ENCODE results near the gene PSMA6. TPM values are rescaled to one million over a fixed set of nuclear protein-coding genes. Genes with fewer than 3 reads are reported as not detected.
A peak's percentile ranks its signal among the peaks of the same experiment; 100 is the strongest.

The PSMA6 gene
- total and polyA plus RNA-seq, 10 of the 15 experiments (the other 5 are each of a cell fraction or from before 2014, with no cell fraction given) = 267 to 1,363 (median 402) TPM

DNA sequence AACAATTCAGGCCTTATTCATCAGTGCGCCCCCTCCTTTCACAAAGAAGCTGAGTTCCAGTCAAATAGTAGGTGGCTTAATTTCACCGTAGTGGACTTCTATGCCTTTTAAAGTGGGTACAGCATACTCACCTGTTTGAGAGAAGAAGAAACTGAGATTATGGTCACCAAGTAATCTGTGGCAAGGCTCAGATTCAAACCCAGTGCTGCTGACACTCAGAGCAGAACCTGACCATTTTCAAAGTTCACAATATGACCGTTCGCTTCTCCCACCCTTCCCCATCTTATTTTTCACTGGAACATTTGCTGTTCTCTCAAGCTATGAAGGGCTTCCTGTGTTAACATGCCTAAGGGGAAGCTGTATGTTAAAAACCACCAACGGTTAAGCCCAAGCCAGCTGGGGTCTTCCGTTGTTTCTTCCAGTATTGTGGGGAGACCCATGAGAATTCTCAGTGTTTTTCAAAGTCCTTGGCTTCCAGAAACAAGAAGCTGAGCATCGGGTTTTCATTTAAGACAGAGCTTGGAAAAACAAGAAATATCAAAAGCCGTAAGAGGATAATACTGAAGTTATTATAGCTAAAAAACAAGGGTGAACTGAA lies 6.1 kb upstream of the PSMA6 start (continued):
- TF ChIP-seq, protein P1, sequence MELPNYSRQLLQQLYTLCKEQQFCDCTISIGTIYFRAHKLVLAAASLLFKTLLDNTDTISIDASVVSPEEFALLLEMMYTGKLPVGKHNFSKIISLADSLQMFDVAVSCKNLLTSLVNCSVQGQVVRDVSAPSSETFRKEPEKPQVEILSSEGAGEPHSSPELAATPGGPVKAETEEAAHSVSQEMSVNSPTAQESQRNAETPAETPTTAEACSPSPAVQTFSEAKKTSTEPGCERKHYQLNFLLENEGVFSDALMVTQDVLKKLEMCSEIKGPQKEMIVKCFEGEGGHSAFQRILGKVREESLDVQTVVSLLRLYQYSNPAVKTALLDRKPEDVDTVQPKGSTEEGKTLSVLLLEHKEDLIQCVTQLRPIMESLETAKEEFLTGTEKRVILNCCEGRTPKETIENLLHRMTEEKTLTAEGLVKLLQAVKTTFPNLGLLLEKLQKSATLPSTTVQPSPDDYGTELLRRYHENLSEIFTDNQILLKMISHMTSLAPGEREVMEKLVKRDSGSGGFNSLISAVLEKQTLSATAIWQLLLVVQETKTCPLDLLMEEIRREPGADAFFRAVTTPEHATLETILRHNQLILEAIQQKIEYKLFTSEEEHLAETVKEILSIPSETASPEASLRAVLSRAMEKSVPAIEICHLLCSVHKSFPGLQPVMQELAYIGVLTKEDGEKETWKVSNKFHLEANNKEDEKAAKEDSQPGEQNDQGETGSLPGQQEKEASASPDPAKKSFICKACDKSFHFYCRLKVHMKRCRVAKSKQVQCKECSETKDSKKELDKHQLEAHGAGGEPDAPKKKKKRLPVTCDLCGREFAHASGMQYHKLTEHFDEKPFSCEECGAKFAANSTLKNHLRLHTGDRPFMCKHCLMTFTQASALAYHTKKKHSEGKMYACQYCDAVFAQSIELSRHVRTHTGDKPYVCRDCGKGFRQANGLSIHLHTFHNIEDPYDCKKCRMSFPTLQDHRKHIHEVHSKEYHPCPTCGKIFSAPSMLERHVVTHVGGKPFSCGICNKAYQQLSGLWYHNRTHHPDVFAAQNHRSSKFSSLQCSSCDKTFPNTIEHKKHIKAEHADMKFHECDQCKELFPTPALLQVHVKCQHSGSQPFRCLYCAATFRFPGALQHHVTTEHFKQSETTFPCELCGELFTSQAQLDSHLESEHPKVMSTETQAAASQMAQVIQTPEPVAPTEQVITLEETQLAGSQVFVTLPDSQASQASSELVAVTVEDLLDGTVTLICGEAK (IDR thresholded peaks at IDR 0.05; ENCODE audit: borderline replicate concordance) = 0 out of 2 replicates have a peak, but pooled peaks have one; percentile 7
- TF ChIP-seq IRF4 (IDR thresholded peaks at IDR 0.05; ENCODE audit: low read depth, low read length) = peak; percentile 27; the same call in 1 of the 2 replicates

DNA sequence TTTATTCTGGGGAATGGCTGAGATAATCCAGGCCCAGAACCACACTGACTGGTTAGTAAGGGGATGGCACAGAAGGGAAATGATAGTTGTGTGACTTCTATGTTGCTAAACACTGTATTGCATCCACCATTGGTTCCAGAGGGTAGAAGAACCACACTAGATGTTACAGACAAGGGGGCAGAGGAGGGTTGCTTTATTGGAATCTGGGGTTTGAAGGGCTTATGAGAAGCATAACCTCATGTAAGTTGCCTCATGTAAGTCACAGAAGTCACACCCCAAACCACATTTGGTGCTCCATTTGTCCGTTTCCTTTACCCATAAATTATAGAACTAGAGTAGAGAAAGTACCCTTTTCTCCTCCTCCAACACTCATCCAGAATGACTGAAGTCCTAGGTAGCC lies 5.5 kb upstream of the PSMA6 start:
- intact Hi-C loops (cut with micrococcal nuclease; ENCODE audit: unreplicated experiment) = loop anchor here (5.0 kb wide), 2 partner anchors 59 to 164 kb away; partner anchors contain the start of genes PPP2R3C and PRORP
- CTCF ChIA-PET = interaction anchor here (0.5 to 4.1 kb wide), 10 partner anchors 12 to 165 kb away, joined by 3 to 42 read pairs (median 9); partner anchors contain the start of genes NFKBIA and PPP2R3C
- FAIRE-seq = no peak
- H3K9ac ChIP-seq (ENCODE audit: control insufficient read depth, insufficient read depth, low read length) = peak overlapping the region; percentile 55; the same call in 1 of the 2 replicates
- H3K4me2 ChIP-seq (ENCODE audit: control insufficient read depth, insufficient read depth) = peak overlapping the region; percentile 99
- H3K27me3 ChIP-seq (replicated peaks in 1 of 2; ENCODE audit: control insufficient read depth in 2 of 2, insufficient read depth in 2 of 2, low read length in 1 of 2) = no peaks in the 10 kb centered on the region
- in situ Hi-C loops (cut with MboI) = loop anchor here (10.0 kb wide), 1 partner anchor 118 kb away; the partner anchor contains the start of gene NFKBIA
- TF ChIP-seq NFIC (IDR thresholded peaks at IDR 0.05; ENCODE audit: low read depth, low read length) (no peak), RUNX3 (IDR thresholded peaks at IDR 0.05; ENCODE audit: low read length) (peak; percentile 69), NR2C2 (IDR thresholded peaks at IDR 0.05; ENCODE audit: borderline replicate concordance, control insufficient read depth, insufficient read length, low read depth) (no peak), FOXM1 (IDR thresholded peaks at IDR 0.05; ENCODE audit: low read depth, low read length) (no peak), ZNF274 (IDR thresholded peaks at IDR 0.05; ENCODE audit: insufficient read depth, insufficient read length) (no peak), PML (IDR thresholded peaks at IDR 0.05; ENCODE audit: low read length) (0 out of 2 replicates have a peak, but pooled peaks have one; percentile 29)
- TF ChIP-seq, protein P2, sequence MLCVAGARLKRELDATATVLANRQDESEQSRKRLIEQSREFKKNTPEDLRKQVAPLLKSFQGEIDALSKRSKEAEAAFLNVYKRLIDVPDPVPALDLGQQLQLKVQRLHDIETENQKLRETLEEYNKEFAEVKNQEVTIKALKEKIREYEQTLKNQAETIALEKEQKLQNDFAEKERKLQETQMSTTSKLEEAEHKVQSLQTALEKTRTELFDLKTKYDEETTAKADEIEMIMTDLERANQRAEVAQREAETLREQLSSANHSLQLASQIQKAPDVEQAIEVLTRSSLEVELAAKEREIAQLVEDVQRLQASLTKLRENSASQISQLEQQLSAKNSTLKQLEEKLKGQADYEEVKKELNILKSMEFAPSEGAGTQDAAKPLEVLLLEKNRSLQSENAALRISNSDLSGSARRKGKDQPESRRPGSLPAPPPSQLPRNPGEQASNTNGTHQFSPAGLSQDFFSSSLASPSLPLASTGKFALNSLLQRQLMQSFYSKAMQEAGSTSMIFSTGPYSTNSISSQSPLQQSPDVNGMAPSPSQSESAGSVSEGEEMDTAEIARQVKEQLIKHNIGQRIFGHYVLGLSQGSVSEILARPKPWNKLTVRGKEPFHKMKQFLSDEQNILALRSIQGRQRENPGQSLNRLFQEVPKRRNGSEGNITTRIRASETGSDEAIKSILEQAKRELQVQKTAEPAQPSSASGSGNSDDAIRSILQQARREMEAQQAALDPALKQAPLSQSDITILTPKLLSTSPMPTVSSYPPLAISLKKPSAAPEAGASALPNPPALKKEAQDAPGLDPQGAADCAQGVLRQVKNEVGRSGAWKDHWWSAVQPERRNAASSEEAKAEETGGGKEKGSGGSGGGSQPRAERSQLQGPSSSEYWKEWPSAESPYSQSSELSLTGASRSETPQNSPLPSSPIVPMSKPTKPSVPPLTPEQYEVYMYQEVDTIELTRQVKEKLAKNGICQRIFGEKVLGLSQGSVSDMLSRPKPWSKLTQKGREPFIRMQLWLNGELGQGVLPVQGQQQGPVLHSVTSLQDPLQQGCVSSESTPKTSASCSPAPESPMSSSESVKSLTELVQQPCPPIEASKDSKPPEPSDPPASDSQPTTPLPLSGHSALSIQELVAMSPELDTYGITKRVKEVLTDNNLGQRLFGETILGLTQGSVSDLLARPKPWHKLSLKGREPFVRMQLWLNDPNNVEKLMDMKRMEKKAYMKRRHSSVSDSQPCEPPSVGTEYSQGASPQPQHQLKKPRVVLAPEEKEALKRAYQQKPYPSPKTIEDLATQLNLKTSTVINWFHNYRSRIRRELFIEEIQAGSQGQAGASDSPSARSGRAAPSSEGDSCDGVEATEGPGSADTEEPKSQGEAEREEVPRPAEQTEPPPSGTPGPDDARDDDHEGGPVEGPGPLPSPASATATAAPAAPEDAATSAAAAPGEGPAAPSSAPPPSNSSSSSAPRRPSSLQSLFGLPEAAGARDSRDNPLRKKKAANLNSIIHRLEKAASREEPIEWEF (IDR thresholded peaks at IDR 0.05; ENCODE audit: insufficient replicate concordance, low read depth, low read length) = no peak
- TF ChIP-seq, protein P3, sequence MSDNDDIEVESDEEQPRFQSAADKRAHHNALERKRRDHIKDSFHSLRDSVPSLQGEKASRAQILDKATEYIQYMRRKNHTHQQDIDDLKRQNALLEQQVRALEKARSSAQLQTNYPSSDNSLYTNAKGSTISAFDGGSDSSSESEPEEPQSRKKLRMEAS (IDR thresholded peaks at IDR 0.05; ENCODE audit: low read depth, low read length) = no peak
- H3K9me3 ChIP-seq (replicated peaks; ENCODE audit: control insufficient read depth, insufficient read depth, low read length) = no peaks in the 10 kb centered on the region
- peaks cover 51% of the 10 kb centered on the region for H3K4me1 ChIP-seq (ENCODE audit: control insufficient read depth, insufficient read depth, low read length)
- 33% methylated on average over 1 of the region's 1 CpG for WGBS (ENCODE audit: insufficient coverage, insufficient replicate concordance, low lambda C conversion rate, missing lambda C conversion rate)
- no peak for DNase-seq (ENCODE audit: low read depth, low spot score)
- BruUV-seq (replicated peaks) = no TSS peak
- POLR2A ChIA-PET = interaction anchor here (0.6 to 8.5 kb wide), 11 partner anchors 10 to 164 kb away, joined by 3 to 93 read pairs (median 5); partner anchors contain the start of gene NFKBIA
- SMC1A ChIA-PET (ENCODE audit: uncharacterized antibody, unreplicated experiment) = interaction anchor here (0.6 to 7.2 kb wide), 33 partner anchors 8 to 405 kb away, joined by 3 to 74 read pairs (median 4); partner anchors contain the start of gene NFKBIA
- peak overlapping the region; percentile 51 for H3K4me3 ChIP-seq
- RAD21 ChIA-PET (ENCODE audit: unreplicated experiment) = interaction anchor here (0.7 to 5.8 kb wide), 21 partner anchors 9 to 146 kb away, joined by 3 to 96 read pairs (median 5); partner anchors contain the start of gene NFKBIA
- peak overlapping the region; percentile 91 for H3K27ac ChIP-seq (ENCODE audit: control insufficient read depth, insufficient read depth)
- ATAC-seq = peak; percentile 9
- H3K79me2 ChIP-seq (ENCODE audit: control insufficient read depth, insufficient read depth, low read length) = no peaks in the 10 kb centered on the region; the same call in none of the 2 replicates
- H3K36me3 ChIP-seq (ENCODE audit: control insufficient read depth in 2 of 2, insufficient read depth in 2 of 2, low read length in 1 of 2) = no peaks in the 10 kb centered on the region
- no peak overlapping the region for H2AFZ ChIP-seq (ENCODE audit: control insufficient read depth, low read depth, low read length)
- no peaks in the 10 kb centered on the region for H4K20me1 ChIP-seq (ENCODE audit: control insufficient read depth, insufficient read depth)

Measured in GM12878 (cell line).